Left hindlimb (tissue), 1 donor: Measurements from ENCODE around the gene KCTD10.
"Not testable (repeated sequence)": the region's sequence is repeated elsewhere in the genome, so short reads cannot be mapped to it uniquely, and the experiment has no call there.

Experiments
- DNase-seq: peaks from one replicate; pipeline ENCODE4 v3.0.0-alpha.2; 2018

Gene KCTD10

GRCh38 chr12:109445191-109445609, 31.9 kb downstream of the KCTD10 start:
- no peak for DNase-seq

GRCh38 chr12:109444259-109444658, 32.8 kb downstream of the KCTD10 start:
- no peak for DNase-seq

DNA sequence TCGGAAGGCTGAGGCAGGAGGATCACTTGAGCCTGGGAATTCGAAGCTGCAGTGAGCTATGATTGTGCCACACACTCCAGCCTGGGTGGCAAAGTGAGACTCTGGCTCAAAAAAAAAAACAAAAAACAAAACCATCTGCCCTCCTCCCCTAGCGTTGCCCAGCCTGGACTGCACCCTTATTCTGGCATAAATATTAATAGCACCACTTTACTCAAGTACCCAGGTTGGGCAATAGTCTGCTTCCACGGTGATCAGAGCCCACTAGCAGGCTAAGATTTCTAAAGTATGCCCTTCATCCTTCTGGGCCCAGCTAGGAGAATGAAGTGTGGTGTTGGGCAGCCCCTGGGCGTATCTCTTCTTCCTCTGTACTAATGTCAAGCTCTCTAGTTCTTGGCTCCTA, 33.3 kb downstream of the KCTD10 start:
- DNase-seq = no peak

- DNase-seq = no peak
These were observed 36.1 kb downstream of the KCTD10 start for GRCh38 chr12:109440851-109441490.

- DNase-seq = not testable (repeated sequence)
These were observed 37.1 kb downstream of the KCTD10 start for GRCh38 chr12:109439951-109440350.

DNA sequence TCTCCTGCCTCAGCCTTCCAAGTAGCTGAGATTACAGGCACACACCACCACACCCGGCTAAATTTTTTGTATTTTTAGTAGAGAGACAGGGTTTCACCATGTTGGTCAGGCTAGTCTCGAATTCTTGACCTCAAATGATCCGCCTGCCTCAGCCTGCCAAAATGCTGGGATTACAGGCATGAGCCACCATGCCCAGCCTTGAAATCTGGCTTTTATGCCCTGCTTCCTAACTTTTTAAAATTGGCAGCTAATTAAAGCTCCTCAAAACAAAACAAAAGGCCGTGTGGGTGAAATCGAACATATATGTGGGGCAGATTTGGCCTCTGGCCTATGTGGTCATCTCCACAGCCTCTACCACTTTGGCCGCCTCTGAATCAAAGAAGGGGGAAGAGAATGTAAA, 37.9 kb downstream of the KCTD10 start:
- no peak for DNase-seq

- DNase-seq = no peak
These were observed 40.9 kb downstream of the KCTD10 start for GRCh38 chr12:109436188-109436560.

- no peak for DNase-seq
These were observed 41.5 kb downstream of the KCTD10 start for GRCh38 chr12:109435428-109436187.

GRCh38 chr12:109434582-109434981, 42.5 kb downstream of the KCTD10 start:
- DNase-seq = no peak

DNA sequence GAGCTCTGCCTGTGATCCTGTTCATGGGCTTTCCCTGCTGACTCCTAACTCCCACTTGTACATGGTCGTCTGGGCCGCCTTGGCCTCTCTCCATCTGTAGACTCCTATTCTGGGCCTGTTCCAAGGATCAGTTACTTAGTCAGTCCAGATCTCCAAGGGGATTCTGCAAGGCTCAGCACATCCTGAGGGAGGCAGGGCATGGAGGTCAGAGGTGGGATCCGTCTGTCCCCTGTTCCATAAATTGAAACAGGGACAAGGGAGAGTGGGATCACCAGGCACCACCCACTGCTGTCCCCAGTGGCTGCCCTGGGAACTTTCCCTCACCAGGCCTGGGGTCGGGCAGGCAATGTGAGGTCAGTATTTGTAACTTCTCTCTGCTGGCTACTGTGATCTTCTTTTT, 43.5 kb downstream of the KCTD10 start:
- no peak for DNase-seq

GRCh38 chr12:109432842-109433304, 44.2 kb downstream of the KCTD10 start:
- peak; percentile 67 for DNase-seq

DNA sequence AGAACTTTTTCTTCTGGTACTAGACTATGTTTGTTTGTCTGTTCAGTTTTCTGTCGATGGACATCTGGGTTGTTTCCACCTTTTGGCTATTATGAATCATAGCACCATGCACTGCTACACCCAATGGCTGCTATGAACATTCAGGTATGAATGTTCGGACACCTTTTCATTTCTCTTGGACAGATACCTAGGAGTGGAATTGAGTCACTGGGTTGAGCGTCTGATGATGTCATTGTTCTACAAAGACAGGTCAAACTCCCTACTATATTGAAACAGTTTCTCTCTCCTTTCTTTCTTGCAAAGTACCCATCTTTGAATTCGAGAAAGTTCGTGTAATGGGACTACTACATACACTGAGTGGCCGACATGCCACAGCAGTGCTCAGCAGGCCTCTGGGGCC, 44.7 kb downstream of the KCTD10 start:
- DNase-seq = no peak

DNA sequence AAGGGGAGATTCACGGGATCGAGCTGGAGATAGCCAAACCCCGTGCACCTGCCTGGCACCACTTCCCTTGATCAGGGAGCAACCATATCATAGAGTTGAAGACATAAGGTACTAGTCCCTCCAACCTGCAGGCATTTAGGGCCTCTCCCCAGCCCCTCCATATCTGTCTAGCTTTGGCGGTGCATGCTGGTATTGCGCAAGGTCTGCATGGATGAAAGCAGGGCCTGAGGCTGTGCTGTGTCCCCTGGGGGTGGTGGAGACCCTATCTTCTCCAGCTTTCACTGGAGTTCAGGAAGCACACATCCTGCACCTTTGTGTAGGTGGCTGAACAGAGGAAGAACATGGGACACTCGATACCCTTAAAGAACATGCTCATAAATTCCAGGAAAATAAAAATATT, 46.9 kb downstream of the KCTD10 start:
- no peak for DNase-seq

- not testable (repeated sequence) for DNase-seq
These were observed 48.3 kb downstream of the KCTD10 start for GRCh38 chr12:109428804-109429203.

GRCh38 chr12:109428037-109428629, 49.0 kb downstream of the KCTD10 start:
- DNase-seq = peak; percentile 75

- DNase-seq = no peak
These were observed 53.7 kb downstream of the KCTD10 start for GRCh38 chr12:109423392-109423791.

GRCh38 chr12:109422251-109422650, 54.8 kb downstream of the KCTD10 start:
- DNase-seq = no peak

- no peak for DNase-seq
These were observed 55.6 kb downstream of the KCTD10 start for GRCh38 chr12:109421355-109422087.

DNA sequence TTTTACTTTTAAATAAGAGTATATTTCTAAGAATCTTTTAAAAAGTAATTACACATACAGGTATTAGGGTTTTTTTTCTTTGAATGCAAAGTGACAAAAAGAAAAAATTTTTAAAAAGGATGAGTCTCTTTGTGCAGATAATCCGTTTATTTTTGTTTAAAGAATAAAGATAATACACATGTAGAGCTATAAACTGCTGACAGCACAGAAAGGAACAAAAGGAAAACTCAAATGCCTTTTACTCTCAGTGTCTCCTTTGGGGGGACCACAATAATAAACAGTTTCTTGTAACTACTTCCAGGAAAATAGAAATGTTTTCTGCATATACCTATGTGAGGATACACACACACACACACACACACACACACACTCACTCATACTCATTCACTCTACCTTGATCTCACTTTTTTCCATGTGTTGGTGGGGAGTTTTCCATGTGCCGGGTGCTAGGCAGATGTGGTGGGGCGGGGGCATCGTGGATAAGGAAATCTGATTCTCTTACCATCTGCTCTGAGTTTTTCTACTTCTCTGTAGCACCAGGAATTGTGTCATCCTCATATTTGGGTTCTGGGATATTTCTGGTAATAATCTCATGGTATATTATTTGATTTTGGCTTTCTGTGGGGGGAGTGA, 58.1 kb downstream of the KCTD10 start:
- DNase-seq = no peak

DNA sequence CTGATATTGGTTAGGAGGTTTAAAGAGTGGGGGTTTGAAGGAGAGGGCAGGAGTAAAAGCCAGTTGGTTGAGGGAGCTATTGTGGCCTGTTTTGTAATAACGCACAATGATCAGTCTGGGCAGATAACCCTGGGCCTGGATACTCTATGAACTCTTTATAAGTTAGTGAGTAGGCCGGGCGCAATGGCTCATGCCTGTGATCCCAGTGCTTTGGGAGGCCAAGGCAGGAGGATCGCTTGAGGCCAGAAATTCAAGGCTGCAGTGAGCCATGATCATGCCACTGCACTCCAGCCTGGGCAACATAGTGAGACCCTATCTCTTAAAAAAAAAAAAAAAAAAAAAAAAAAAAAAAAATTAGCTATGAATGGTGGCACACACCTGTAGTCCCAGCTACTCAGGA, 71.0 kb downstream of the KCTD10 start:
- DNase-seq = not testable (repeated sequence)

DNA sequence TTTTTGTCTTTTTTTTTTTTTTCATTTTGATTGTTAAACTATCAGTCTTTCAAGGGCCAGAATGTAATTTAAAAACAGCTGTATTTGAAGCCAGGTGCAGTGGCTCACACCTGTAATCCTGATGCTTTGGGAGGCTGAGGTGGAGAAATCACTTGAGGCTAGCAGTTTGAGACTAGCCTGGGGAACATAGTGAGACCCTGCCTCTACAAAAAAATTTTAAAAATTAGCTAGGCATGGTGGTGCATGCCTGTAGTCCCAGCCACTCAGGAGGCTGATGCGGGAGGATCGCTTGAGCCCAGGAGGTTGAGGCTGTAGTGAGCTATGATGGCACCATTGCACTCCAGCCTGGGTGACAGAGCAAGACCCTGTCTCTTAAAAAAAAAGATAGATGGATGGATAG, 72.3 kb downstream of the KCTD10 start:
- not testable (repeated sequence) for DNase-seq
